ENCODE measurements around the gene MTMR6.
"Not testable (repeated sequence)": the region's sequence is repeated elsewhere in the genome, so short reads cannot be mapped to it uniquely, and the experiment has no call there.

MTMR6 gene

GRCh38 chr13:25319771-25320170 lies 32.5 kb upstream of the MTMR6 start:
- no peak overlapping the region for H3K27ac ChIP-seq
- no peak for DNase-seq
- no peak for TF ChIP-seq CTCF (IDR thresholded peaks at IDR 0.05; ENCODE audit: low read depth, low read length)
- no peaks in the 10 kb centered on the region for H3K27me3 ChIP-seq (ENCODE audit: insufficient read depth, low read depth, severe bottlenecking)
- H3K9me3 ChIP-seq (ENCODE audit: severe bottlenecking), result no peaks in the 10 kb centered on the region
- no peak overlapping the region for H3K4me3 ChIP-seq (ENCODE audit: low read depth, low read length)
- peaks cover 98% of the 10 kb centered on the region for H3K36me3 ChIP-seq

- H3K4me3 ChIP-seq (ENCODE audit: low read depth, low read length); H3K27ac ChIP-seq; DNase-seq; H3K9me3 ChIP-seq (ENCODE audit: severe bottlenecking); H3K27me3 ChIP-seq (ENCODE audit: insufficient read depth, low read depth, severe bottlenecking): not testable (repeated sequence)
- H3K36me3 ChIP-seq, result peaks cover 98% of the 10 kb centered on the region
Observed at GRCh38 chr13:25318946-25319345, 31.7 kb upstream of the MTMR6 start.

- peaks cover 100% of the 10 kb centered on the region for H3K36me3 ChIP-seq
Observed at GRCh38 chr13:25310891-25311290, 23.6 kb upstream of the MTMR6 start.

GRCh38 chr13:25306671-25307464 lies 19.6 kb upstream of the MTMR6 start:
- no peak for TF ChIP-seq CTCF (IDR thresholded peaks at IDR 0.05; ENCODE audit: low read depth, low read length)
- no peak for DNase-seq
- Histone ChIP-seq H3K9me3 (ENCODE audit: severe bottlenecking) (no peaks in the 10 kb centered on the region), H3K27ac (no peak overlapping the region), H3K4me3 (ENCODE audit: low read depth, low read length) (no peak overlapping the region), H3K27me3 (ENCODE audit: insufficient read depth, low read depth, severe bottlenecking) (no peaks in the 10 kb centered on the region), H3K36me3 (peaks cover 91% of the 10 kb centered on the region)

More at GRCh38 chr13:25310891-25311290, 23.6 kb upstream of the MTMR6 start:
- Histone ChIP-seq H3K4me3 (ENCODE audit: low read depth, low read length) (no peak overlapping the region), H3K9me3 (ENCODE audit: severe bottlenecking) (no peaks in the 10 kb centered on the region), H3K27me3 (ENCODE audit: insufficient read depth, low read depth, severe bottlenecking) (no peaks in the 10 kb centered on the region), H3K27ac (no peak overlapping the region)
- DNase-seq, result no peak
- TF ChIP-seq CTCF (IDR thresholded peaks at IDR 0.05; ENCODE audit: low read depth, low read length), result no peak

- H3K4me3 ChIP-seq (ENCODE audit: low read depth, low read length), result peak overlapping the region; percentile 97
- no peak for DNase-seq
- peaks cover 7% of the 10 kb centered on the region for H3K9me3 ChIP-seq (ENCODE audit: severe bottlenecking)
- no peaks in the 10 kb centered on the region for H3K27me3 ChIP-seq (ENCODE audit: insufficient read depth, low read depth, severe bottlenecking)
- TF ChIP-seq CTCF (IDR thresholded peaks at IDR 0.05; ENCODE audit: low read depth, low read length), result no peak
- peak overlapping the region; percentile 95 for H3K27ac ChIP-seq
- H3K36me3 ChIP-seq, result peaks cover 47% of the 10 kb centered on the region
Observed at GRCh38 chr13:25302121-25302520, 14.8 kb upstream of the MTMR6 start.

GRCh38 chr13:25301347-25302113 lies 14.2 kb upstream of the MTMR6 start, which contains the start of gene NUP58:
Gene NUP58, plus strand, starts transcription at chr13:25301625. Its CDS starts 149 bp downstream, at chr13:25301774.
- Histone ChIP-seq H3K4me3 (ENCODE audit: low read depth, low read length) (peak within 1 kb of the TSS; percentile 97), H3K9me3 (ENCODE audit: severe bottlenecking) (peaks cover 7% of the 10 kb centered on the region), H3K27ac (peak within 1 kb of the TSS; percentile 95), H3K36me3 (peaks cover 41% of the 10 kb centered on the region), H3K27me3 (ENCODE audit: insufficient read depth, low read depth, severe bottlenecking) (no peaks in the 10 kb centered on the region)
- TF ChIP-seq CTCF (IDR thresholded peaks at IDR 0.05; ENCODE audit: low read depth, low read length), result no peak
- DNase-seq, result peak; percentile 99

All from WERI-Rb-1 (cell line).